PC-9 (cell line): Measurements from ENCODE around the gene TYK2. TPM values are rescaled to one million over a fixed set of nuclear protein-coding genes. Genes with fewer than 3 reads are reported as not detected.

Experiments
- BruUV-seq: library from RNA; stranded (reverse); fragments of 400-500 nt; replicated peaks from 2 replicates; lab custom pipeline; 2021; lab: Mats Ljungman, UMichigan
- CTCF ChIA-PET: fragments of 300-600 bp; sonication (Branson Sonifier 250); formaldehyde crosslinking; loops from one replicate; lab custom pipeline; 2022; ENCODE audit warnings: antibody characterized with exemption; lab: Charles Lee
- POLR2A ChIA-PET: fragments of 300-600 bp; sonication (Branson Sonifier 250); formaldehyde crosslinking; loops from one replicate; lab custom pipeline; 2022; ENCODE audit warnings: antibody characterized with exemption; ENCODE audit not compliant: unreplicated experiment; lab: Charles Lee
- DNase-seq, 2 experiments: peaks; one replicate each; pipeline versions ENCODE4 v3.0.0 to v3.0.0-alpha.2; 2015 to 2022; ENCODE audit warnings: mixed read lengths in 1 of 2
- H2AFZ ChIP-seq: fragments of 200-600 bp; sonication (generic); 2 replicates; pipeline ENCODE4 v1.8.1; 2017; ENCODE audit warnings: antibody characterized with exemption
- H3F3A ChIP-seq: fragments of 200-600 bp; sonication (generic); 2 replicates; pipeline ENCODE4 v1.8.1; 2017; ENCODE audit warnings: antibody characterized with exemption, mild to moderate bottlenecking, low read depth; ENCODE audit not compliant: insufficient read depth
- H3K27ac ChIP-seq: fragments of 200-600 bp; sonication (generic); 2 replicates; pipeline ENCODE4 v1.6.1; 2016; ENCODE audit warnings: mixed run types
- H3K27me3 ChIP-seq: fragments of 200-600 bp; sonication (generic); 2 replicates; pipeline ENCODE4 v1.6.1; 2016; ENCODE audit warnings: low read depth, mixed run types; ENCODE audit not compliant: insufficient read depth
- H3K36me3 ChIP-seq: fragments of 200-600 bp; sonication (generic); 2 replicates; pipeline ENCODE4 v1.6.1; 2016; ENCODE audit warnings: low read depth, mixed run types
- H3K4me1 ChIP-seq: fragments of 200-600 bp; sonication (generic); replicated peaks from 2 replicates; pipeline ENCODE4 v1.6.1; 2016; ENCODE audit warnings: mixed run types; ENCODE audit not compliant: insufficient read depth
- H3K4me2 ChIP-seq: fragments of 200-600 bp; sonication (generic); 2 replicates; pipeline ENCODE4 v1.6.1; 2017; ENCODE audit warnings: mixed run types
- H3K4me3 ChIP-seq: fragments of 200-600 bp; sonication (generic); 2 replicates; pipeline ENCODE4 v1.6.1; 2016; ENCODE audit warnings: mixed run types
- H3K79me2 ChIP-seq: fragments of 200-600 bp; sonication (generic); 2 replicates; pipeline ENCODE4 v1.6.1; 2017; ENCODE audit warnings: low read depth, mixed run types
- H3K9me2 ChIP-seq: fragments of 200-600 bp; sonication (generic); 2 replicates; pipeline ENCODE4 v1.8.1; 2017; ENCODE audit warnings: mild to moderate bottlenecking; ENCODE audit not compliant: insufficient read depth
- H3K9me3 ChIP-seq: fragments of 200-600 bp; sonication (generic); 2 replicates; pipeline ENCODE4 v1.8.1; 2016; ENCODE audit warnings: low read depth; ENCODE audit not compliant: insufficient read depth
- H4K20me1 ChIP-seq: fragments of 200-600 bp; sonication (generic); 2 replicates; pipeline ENCODE4 v1.8.1; 2017; ENCODE audit not compliant: insufficient read depth
- EZH2 ChIP-seq: fragments of 200-600 bp; sonication (generic); IDR thresholded peaks from 2 replicates; pipeline ENCODE4 v1.8.0; 2017; ENCODE audit warnings: antibody characterized with exemption, low read depth
- intact Hi-C: fragments of 100-400 bp; cut with micrococcal nuclease; formaldehyde crosslinking; loops from one replicate; pipeline ENCODE4 v1.10.0; 2022; ENCODE audit not compliant: unreplicated experiment
- total RNA-seq: library from RNA; stranded (reverse); gene quantifications from 2 replicates; pipeline ENCODE4 v1.2.3, GENCODE V29; 2021
- TF ChIP-seq, protein P1 (sequence below): fragments of 200-600 bp; sonication (generic); conservative IDR thresholded peaks from 2 replicates; pipeline ENCODE4 v1.6.1; 2017; ENCODE audit warnings: mixed run types, antibody characterized with exemption, mild to moderate bottlenecking, moderate library complexity

TYK2 gene
- total RNA-seq, 1 experiment from 2014 or later: 102 TPM

DNA sequence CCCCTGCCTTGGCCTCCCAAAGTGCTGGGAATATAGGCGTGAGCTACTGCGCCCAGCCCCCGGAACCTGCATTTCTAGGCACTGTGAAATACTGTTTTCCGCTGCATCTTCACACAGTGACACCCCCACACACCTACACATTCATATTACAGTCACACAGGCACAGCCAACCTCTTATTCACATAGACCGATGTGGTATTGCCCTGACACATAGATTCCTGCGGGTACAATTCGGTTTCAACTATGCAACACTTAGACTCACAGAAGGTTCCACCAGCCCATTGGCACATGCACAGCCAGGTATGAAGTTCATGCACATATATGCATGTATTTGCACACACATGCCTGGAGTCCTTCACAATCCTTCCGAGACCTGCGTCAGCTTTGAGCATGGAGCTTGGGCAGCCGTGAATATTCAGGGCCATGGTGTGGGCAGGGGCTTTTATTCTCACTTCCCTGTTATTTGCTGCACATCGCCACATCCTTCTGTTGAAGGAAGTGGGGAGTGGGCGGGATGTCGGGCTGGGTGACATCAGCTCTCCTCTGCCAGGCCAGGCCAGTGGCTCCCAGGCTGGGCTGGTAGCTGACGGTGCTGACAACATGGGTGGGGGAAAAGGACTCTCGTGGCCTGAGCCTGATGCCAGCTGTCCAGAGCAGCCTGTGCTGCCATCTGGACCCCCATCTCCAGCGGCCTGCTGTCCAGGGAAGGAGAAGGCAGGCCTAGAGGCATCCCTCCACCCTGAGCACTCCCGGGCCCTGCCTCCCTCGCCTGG, 28.3 kb upstream of the TYK2 start:
- H3K36me3 ChIP-seq: no peaks in the 10 kb centered on the region
- H2AFZ ChIP-seq: no peak overlapping the region
- H3K4me1 ChIP-seq: peaks cover 7% of the 10 kb centered on the region; the same call in 1 of the 2 replicates
- intact Hi-C loops: loop anchor here (10.0 kb wide), 1 partner anchor 66 kb away; no protein-coding TSS in a partner anchor
- H3K4me2 ChIP-seq: no peak overlapping the region
- peaks cover 7% of the 10 kb centered on the region; the same call in 1 of the 2 replicates for H3F3A ChIP-seq
- no peak overlapping the region for H3K27ac ChIP-seq
- ChIA-PET POLR2A (no interaction called here), CTCF (no interaction called here)
- no peak for DNase-seq
- TF ChIP-seq, protein P1, sequence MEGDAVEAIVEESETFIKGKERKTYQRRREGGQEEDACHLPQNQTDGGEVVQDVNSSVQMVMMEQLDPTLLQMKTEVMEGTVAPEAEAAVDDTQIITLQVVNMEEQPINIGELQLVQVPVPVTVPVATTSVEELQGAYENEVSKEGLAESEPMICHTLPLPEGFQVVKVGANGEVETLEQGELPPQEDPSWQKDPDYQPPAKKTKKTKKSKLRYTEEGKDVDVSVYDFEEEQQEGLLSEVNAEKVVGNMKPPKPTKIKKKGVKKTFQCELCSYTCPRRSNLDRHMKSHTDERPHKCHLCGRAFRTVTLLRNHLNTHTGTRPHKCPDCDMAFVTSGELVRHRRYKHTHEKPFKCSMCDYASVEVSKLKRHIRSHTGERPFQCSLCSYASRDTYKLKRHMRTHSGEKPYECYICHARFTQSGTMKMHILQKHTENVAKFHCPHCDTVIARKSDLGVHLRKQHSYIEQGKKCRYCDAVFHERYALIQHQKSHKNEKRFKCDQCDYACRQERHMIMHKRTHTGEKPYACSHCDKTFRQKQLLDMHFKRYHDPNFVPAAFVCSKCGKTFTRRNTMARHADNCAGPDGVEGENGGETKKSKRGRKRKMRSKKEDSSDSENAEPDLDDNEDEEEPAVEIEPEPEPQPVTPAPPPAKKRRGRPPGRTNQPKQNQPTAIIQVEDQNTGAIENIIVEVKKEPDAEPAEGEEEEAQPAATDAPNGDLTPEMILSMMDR: no peak
- TF ChIP-seq EZH2: no peak
- H3K4me3 ChIP-seq: no peak overlapping the region
- H4K20me1 ChIP-seq: no peaks in the 10 kb centered on the region
- no peaks in the 10 kb centered on the region for H3K79me2 ChIP-seq
- H3K27me3 ChIP-seq: peaks cover 35% of the 10 kb centered on the region; the same call in 1 of the 2 replicates
- H3K9me2 ChIP-seq: no peaks in the 10 kb centered on the region
- BruUV-seq: no TSS peak
- no peaks in the 10 kb centered on the region for H3K9me3 ChIP-seq

DNA sequence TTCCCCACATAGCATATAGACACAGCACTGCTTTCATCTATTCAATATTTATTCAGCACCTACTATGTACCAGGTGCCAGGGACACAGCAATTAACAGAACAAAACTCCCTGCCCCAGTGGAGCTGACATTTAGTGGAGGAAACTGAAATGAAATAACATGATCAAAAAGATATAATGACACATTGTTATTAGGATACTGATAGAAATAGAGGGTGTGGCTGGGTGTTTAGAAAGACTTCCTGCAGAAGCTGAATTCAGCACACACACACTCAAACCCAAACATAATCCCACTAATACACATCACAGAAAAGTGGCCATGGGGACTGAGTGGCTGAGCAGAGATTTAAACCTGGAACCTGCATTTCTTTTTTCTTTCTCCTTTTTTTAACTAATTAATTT, 26.7 kb upstream of the TYK2 start:
- CTCF ChIA-PET: no interaction called here
- Histone ChIP-seq H3K27ac (no peak overlapping the region), H3K36me3 (no peaks in the 10 kb centered on the region), H3K4me3 (no peak overlapping the region), H3K27me3 (peaks cover 35% of the 10 kb centered on the region; the same call in 1 of the 2 replicates), H3K9me2 (no peaks in the 10 kb centered on the region), H3K4me1 (peaks cover 7% of the 10 kb centered on the region; the same call in 1 of the 2 replicates), H3K9me3 (no peaks in the 10 kb centered on the region), H4K20me1 (peaks cover 1% of the 10 kb centered on the region), H3K4me2 (no peak overlapping the region), H3F3A (peaks cover 7% of the 10 kb centered on the region; the same call in 1 of the 2 replicates), H2AFZ (no peak overlapping the region), H3K79me2 (peaks cover 12% of the 10 kb centered on the region)
- TF ChIP-seq, protein P1: no peak
- TF ChIP-seq EZH2: no peak
- intact Hi-C loops: loop anchor here (10.0 kb wide), 1 partner anchor 68 kb away; no protein-coding TSS in a partner anchor
- POLR2A ChIA-PET: no interaction called here
- DNase-seq: no peak
- no TSS peak for BruUV-seq

DNA sequence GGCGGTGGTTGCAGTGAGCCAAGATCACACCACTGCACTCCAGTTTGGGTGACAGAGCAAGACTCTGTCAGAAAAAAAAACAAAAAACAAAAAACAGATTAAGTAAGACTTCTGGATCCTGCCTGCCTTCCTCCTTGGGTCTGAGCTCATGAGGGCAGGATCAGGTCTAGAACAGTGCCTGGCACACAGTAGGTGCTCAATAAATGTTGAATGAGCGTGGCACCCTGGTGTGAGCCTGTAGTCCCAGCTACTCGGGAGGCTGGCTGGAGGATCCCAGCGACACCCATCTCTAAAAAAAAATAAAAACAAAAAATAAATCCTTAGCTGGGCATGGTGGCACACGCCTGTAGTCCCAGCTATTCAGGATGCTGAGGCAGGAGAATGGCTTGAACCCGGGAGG, 25.8 kb upstream of the TYK2 start:
- no TSS peak for BruUV-seq
- intact Hi-C loops: loop anchor here (10.0 kb wide), 1 partner anchor 69 kb away; no protein-coding TSS in a partner anchor
- no peaks in the 10 kb centered on the region for H3K9me3 ChIP-seq

More for the DNA sequence above, 25.8 kb upstream of the TYK2 start:
- peaks cover 14% of the 10 kb centered on the region for H3K4me1 ChIP-seq
- H3K36me3 ChIP-seq: 0 out of 2 replicates have a peak, but pooled peaks cover 3% of the 10 kb centered on the region
- peaks cover 12% of the 10 kb centered on the region; the same call in 1 of the 2 replicates for H3F3A ChIP-seq
- no peaks in the 10 kb centered on the region for H3K9me2 ChIP-seq
- no peak overlapping the region for H3K4me2 ChIP-seq
- no peak for TF ChIP-seq EZH2
- TF ChIP-seq, protein P1: no peak
- H3K27me3 ChIP-seq: peaks cover 35% of the 10 kb centered on the region; the same call in 1 of the 2 replicates
- ChIA-PET POLR2A (interaction anchor here (0.6 kb wide), 1 partner anchor 24 kb away, joined by 3 read pairs; no protein-coding TSS in a partner anchor), CTCF (interaction anchor here (0.6 to 1.7 kb wide), 6 partner anchors 10 to 218 kb away, joined by 3 to 5 read pairs (median 3); partner anchors contain the start of gene ICAM1)
- H3K4me3 ChIP-seq: no peak overlapping the region
- no peak for DNase-seq
- peaks cover 10% of the 10 kb centered on the region for H4K20me1 ChIP-seq
- peaks cover 21% of the 10 kb centered on the region for H3K79me2 ChIP-seq
- no peak overlapping the region for H3K27ac ChIP-seq
- H2AFZ ChIP-seq: no peak overlapping the region
